ENCODE results near the gene PABPN1L. TPM values are rescaled to one million over a fixed set of nuclear protein-coding genes. Genes with fewer than 3 reads are reported as not detected.

PABPN1L gene
- total RNA-seq, 6 experiments from 2014 or later = 0.37 TPM; not detected in 5

- no peak overlapping the region for H3K4me3 ChIP-seq
- ATAC-seq (no peak), DNase-seq (no peak)
- no peak overlapping the region for H3K27ac ChIP-seq
- H3K9me3 ChIP-seq = no peaks in the 10 kb centered on the region
- H3K4me1 ChIP-seq = no peaks in the 10 kb centered on the region
- peaks cover 0 to 8% (median 2%) of the 10 kb centered on the region in 4 donors for H3K36me3 ChIP-seq
- 87% methylated on average over 4 of the region's 17 CpGs for whole genome bisulfite sequencing (ENCODE audit: insufficient coverage, low coverage, low lambda C conversion rate, missing lambda C conversion rate)
- TF ChIP-seq POLR2A (IDR thresholded peaks at IDR 0.05) (no peak), CTCF (IDR thresholded peaks at IDR 0.05) (no peak)
- intact Hi-C loops (cut with DNase I) = no loop called here
- no peaks in the 10 kb centered on the region for H3K27me3 ChIP-seq
Observed at GRCh38 chr16:88836791-88837190, 29.7 kb downstream of the PABPN1L start.

- H3K27me3 ChIP-seq = no peaks in the 10 kb centered on the region
- DNase-seq = no peak
- H3K4me3 ChIP-seq = no peak overlapping the region
- H3K27ac ChIP-seq = no peak overlapping the region
- 83% methylated on average over 1 of the region's 33 CpGs for WGBS (ENCODE audit: insufficient coverage, low coverage, low lambda C conversion rate, missing lambda C conversion rate)
- peaks cover 0 to 8% (median 2%) of the 10 kb centered on the region in 4 donors for H3K36me3 ChIP-seq
- H3K9me3 ChIP-seq = no peaks in the 10 kb centered on the region
- no peaks in the 10 kb centered on the region for H3K4me1 ChIP-seq
- TF ChIP-seq POLR2A (IDR thresholded peaks at IDR 0.05) = no peak
- TF ChIP-seq CTCF (IDR thresholded peaks at IDR 0.05) = no peak
- intact Hi-C loops (cut with DNase I) = no loop called here
- ATAC-seq = no peak
Observed at GRCh38 chr16:88835818-88836217, 30.6 kb downstream of the PABPN1L start.

- H3K27ac ChIP-seq = no peak overlapping the region
- ATAC-seq = no peak
Observed at GRCh38 chr16:88835383-88835782, 31.1 kb downstream of the PABPN1L start.

GRCh38 chr16:88834670-88835069 lies 31.8 kb downstream of the PABPN1L start:
- ATAC-seq = no peak
- H3K4me1 ChIP-seq = no peaks in the 10 kb centered on the region
- H3K9me3 ChIP-seq = no peaks in the 10 kb centered on the region
- no peak overlapping the region for H3K4me3 ChIP-seq
- H3K27ac ChIP-seq = no peak overlapping the region
- no peaks in the 10 kb centered on the region for H3K27me3 ChIP-seq
- TF ChIP-seq POLR2A (IDR thresholded peaks at IDR 0.05) (no peak), CTCF (IDR thresholded peaks at IDR 0.05) (no peak)
- no CpG with 5 or more reads among the region's 13 CpGs for WGBS (ENCODE audit: insufficient coverage, low coverage, low lambda C conversion rate, missing lambda C conversion rate)
- no peak for DNase-seq
- intact Hi-C loops (cut with DNase I) = no loop called here
- peaks cover 0 to under 1% (median 0%) of the 10 kb centered on the region in 4 donors for H3K36me3 ChIP-seq

More at GRCh38 chr16:88835383-88835782, 31.1 kb downstream of the PABPN1L start:
- intact Hi-C loops (cut with DNase I) = no loop called here
- no peak for DNase-seq
- peaks cover 0 to 8% (median 1%) of the 10 kb centered on the region in 4 donors for H3K36me3 ChIP-seq
- 100% methylated on average over 1 of the region's 11 CpGs for WGBS (ENCODE audit: insufficient coverage, low coverage, low lambda C conversion rate, missing lambda C conversion rate)
- no peaks in the 10 kb centered on the region for H3K4me1 ChIP-seq
- no peaks in the 10 kb centered on the region for H3K27me3 ChIP-seq
- H3K9me3 ChIP-seq = no peaks in the 10 kb centered on the region
- TF ChIP-seq CTCF (IDR thresholded peaks at IDR 0.05) = no peak
- no peak overlapping the region for H3K4me3 ChIP-seq

GRCh38 chr16:88833086-88833485 lies 33.4 kb downstream of the PABPN1L start:
- Histone ChIP-seq H3K27ac (no peak overlapping the region), H3K27me3 (no peaks in the 10 kb centered on the region), H3K36me3 (peaks cover 0 to 2% (median 0%) of the 10 kb centered on the region in 4 donors), H3K9me3 (no peaks in the 10 kb centered on the region), H3K4me3 (no peak overlapping the region), H3K4me1 (no peaks in the 10 kb centered on the region)
- ATAC-seq (no peak), DNase-seq (no peak)
- TF ChIP-seq POLR2A (IDR thresholded peaks at IDR 0.05) = no peak
- no peak for TF ChIP-seq CTCF (IDR thresholded peaks at IDR 0.05)
- 88% methylated on average over 1 of the region's 13 CpGs for WGBS (ENCODE audit: insufficient coverage, low coverage, low lambda C conversion rate, missing lambda C conversion rate)
- intact Hi-C loops (cut with DNase I) = no loop called here

All from right lobe of liver (tissue), 6 donors.